Measurements from ENCODE around the gene PLCD3. TPM values are rescaled to one million over a fixed set of nuclear protein-coding genes. Genes with fewer than 3 reads are reported as not detected.

PLCD3 gene
- total and polyA plus RNA-seq, 9 of the 15 experiments (the other 6 are each of a cell fraction or from before 2014, with no cell fraction given): 0.20 to 22.6 (median 7.5) TPM

DNA sequence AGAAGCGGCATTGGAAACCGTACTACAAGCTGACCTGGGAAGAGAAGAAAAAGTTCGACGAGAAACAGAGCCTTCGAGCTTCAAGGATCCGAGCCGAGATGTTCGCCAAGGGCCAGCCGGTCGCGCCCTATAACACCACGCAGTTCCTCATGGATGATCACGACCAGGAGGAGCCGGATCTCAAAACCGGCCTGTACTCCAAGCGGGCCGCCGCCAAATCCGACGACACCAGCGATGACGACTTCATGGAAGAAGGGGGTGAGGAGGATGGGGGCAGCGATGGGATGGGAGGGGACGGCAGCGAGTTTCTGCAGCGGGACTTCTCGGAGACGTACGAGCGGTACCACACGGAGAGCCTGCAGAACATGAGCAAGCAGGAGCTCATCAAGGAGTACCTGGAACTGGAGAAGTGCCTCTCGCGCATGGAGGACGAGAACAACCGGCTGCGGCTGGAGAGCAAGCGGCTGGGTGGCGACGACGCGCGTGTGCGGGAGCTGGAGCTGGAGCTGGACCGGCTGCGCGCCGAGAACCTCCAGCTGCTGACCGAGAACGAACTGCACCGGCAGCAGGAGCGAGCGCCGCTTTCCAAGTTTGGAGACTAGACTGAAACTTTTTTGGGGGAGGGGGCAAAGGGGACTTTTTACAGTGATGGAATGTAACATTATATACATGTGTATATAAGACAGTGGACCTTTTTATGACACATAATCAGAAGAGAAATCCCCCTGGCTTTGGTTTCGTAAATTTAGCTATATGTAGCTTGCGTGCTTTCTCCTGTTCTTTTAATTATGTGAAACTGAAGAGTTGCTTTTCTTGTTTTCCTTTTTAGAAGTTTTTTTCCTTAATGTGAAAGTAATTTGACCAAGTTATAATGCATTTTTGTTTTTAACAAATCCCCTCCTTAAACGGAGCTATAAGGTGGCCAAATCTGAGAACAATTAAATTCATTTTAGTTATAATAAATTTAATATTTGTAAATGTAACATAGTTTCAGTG, 17.7 kb upstream of the PLCD3 start (continued):
- TF ChIP-seq, protein P1, sequence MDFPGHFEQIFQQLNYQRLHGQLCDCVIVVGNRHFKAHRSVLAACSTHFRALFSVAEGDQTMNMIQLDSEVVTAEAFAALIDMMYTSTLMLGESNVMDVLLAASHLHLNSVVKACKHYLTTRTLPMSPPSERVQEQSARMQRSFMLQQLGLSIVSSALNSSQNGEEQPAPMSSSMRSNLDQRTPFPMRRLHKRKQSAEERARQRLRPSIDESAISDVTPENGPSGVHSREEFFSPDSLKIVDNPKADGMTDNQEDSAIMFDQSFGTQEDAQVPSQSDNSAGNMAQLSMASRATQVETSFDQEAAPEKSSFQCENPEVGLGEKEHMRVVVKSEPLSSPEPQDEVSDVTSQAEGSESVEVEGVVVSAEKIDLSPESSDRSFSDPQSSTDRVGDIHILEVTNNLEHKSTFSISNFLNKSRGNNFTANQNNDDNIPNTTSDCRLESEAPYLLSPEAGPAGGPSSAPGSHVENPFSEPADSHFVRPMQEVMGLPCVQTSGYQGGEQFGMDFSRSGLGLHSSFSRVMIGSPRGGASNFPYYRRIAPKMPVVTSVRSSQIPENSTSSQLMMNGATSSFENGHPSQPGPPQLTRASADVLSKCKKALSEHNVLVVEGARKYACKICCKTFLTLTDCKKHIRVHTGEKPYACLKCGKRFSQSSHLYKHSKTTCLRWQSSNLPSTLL (IDR thresholded peaks at IDR 0.05): no peak
- no peak for TF ChIP-seq SP2 (IDR thresholded peaks at IDR 0.05; ENCODE audit: extremely low read depth, low read depth, low read length, poor library complexity, severe bottlenecking)
- no peak for TF ChIP-seq ZNF436 (CRISPR knock-in tag; IDR thresholded peaks at IDR 0.05)
- TF ChIP-seq, protein P2, sequence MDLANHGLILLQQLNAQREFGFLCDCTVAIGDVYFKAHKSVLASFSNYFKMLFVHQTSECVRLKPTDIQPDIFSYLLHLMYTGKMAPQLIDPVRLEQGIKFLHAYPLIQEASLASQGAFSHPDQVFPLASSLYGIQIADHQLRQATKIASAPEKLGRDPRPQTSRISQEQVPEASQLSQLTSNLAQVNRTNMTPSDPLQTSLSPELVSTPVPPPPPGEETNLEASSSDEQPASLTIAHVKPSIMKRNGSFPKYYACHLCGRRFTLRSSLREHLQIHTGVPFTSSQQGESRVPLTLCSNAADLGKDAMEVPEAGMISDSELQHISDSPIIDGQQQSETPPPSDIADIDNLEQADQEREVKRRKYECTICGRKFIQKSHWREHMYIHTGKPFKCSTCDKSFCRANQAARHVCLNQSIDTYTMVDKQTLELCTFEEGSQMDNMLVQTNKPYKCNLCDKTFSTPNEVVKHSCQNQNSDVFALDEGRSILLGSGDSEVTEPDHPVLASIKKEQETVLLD (IDR thresholded peaks at IDR 0.05): no peak
- peak; percentile 97 for TF ChIP-seq CHD1 (IDR thresholded peaks at IDR 0.05; ENCODE audit: low read length)
- no peak for TF ChIP-seq ZNF586 (CRISPR knock-in tag; conservative IDR thresholded peaks at IDR 0.05)
- no peak for TF ChIP-seq ETV5 (CRISPR knock-in tag; IDR thresholded peaks at IDR 0.05; ENCODE audit: low read depth)
- no peak for TF ChIP-seq ASH1L (IDR thresholded peaks at IDR 0.05; ENCODE audit: borderline replicate concordance, low read depth, partially characterized antibody)
- TF ChIP-seq, protein P3, sequence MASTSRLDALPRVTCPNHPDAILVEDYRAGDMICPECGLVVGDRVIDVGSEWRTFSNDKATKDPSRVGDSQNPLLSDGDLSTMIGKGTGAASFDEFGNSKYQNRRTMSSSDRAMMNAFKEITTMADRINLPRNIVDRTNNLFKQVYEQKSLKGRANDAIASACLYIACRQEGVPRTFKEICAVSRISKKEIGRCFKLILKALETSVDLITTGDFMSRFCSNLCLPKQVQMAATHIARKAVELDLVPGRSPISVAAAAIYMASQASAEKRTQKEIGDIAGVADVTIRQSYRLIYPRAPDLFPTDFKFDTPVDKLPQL (IDR thresholded peaks at IDR 0.05; ENCODE audit: extremely low read depth, insufficient read length): no peak
- TF ChIP-seq, protein P4, sequence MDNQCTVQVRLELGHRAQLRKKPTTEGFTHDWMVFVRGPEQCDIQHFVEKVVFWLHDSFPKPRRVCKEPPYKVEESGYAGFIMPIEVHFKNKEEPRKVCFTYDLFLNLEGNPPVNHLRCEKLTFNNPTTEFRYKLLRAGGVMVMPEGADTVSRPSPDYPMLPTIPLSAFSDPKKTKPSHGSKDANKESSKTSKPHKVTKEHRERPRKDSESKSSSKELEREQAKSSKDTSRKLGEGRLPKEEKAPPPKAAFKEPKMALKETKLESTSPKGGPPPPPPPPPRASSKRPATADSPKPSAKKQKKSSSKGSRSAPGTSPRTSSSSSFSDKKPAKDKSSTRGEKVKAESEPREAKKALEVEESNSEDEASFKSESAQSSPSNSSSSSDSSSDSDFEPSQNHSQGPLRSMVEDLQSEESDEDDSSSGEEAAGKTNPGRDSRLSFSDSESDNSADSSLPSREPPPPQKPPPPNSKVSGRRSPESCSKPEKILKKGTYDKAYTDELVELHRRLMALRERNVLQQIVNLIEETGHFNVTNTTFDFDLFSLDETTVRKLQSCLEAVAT (IDR thresholded peaks at IDR 0.05): peak; percentile 12 to 62; a peak in 3 of 4 replicates
- TF ChIP-seq BRD9 (IDR thresholded peaks at IDR 0.05; ENCODE audit: low read depth, partially characterized antibody): no peak
- TF ChIP-seq NONO (IDR thresholded peaks at IDR 0.05; ENCODE audit: low read depth in 2 of 2, low read length in 1 of 2): no peak
- TF ChIP-seq PYGO2 (tag; IDR thresholded peaks at IDR 0.05): no peak

Measured in K562 (cell line).